ENCODE measurements around the gene ALDH7A1.

ALDH7A1 gene

GRCh38 chr5:126516852-126517251 lies 78.2 kb downstream of the ALDH7A1 start:
- H3K4me3 ChIP-seq (ENCODE audit: control insufficient read depth in 1 of 7, extremely low read depth in 1 of 7, insufficient read depth in 4 of 7, low read depth in 2 of 7, low read length in 6 of 7), result no peak overlapping the region
- no peaks in the 10 kb centered on the region for H3K9me3 ChIP-seq (ENCODE audit: control extremely low read depth in 1 of 5, control insufficient read depth in 4 of 5, insufficient read depth in 2 of 5, low read depth in 1 of 5, low read length in 4 of 5)
- no peaks in the 10 kb centered on the region for H3K27me3 ChIP-seq (replicated peaks in 2 of 5; ENCODE audit: control insufficient read depth in 4 of 5, insufficient read depth in 5 of 5, low read length in 4 of 5)
- POLR2A ChIA-PET, result interaction anchor here (0.6 kb wide), 1 partner anchor 14 kb away, joined by 3 read pairs; no protein-coding TSS in a partner anchor
- no peaks in the 10 kb centered on the region for H3K36me3 ChIP-seq (ENCODE audit: control insufficient read depth in 4 of 4, insufficient read depth in 4 of 4, low read length in 3 of 4)
- H3K4me1 ChIP-seq (ENCODE audit: control extremely low read depth in 1 of 4, control insufficient read depth in 4 of 4, insufficient read depth in 4 of 4, low read length in 3 of 4), result peaks cover 0 to 6% (median 0%) of the 10 kb centered on the region in 4 experiments
- CTCF ChIA-PET, result interaction anchor here (0.6 kb wide), 1 partner anchor 346 kb away, joined by 3 read pairs; no protein-coding TSS in a partner anchor
- no peak overlapping the region for H3K27ac ChIP-seq (ENCODE audit: insufficient read depth in 1 of 2, low read depth in 1 of 2, low read length in 2 of 2, poor library complexity in 1 of 2, severe bottlenecking in 2 of 2)
- no peak for DNase-seq

- DNase-seq, result no peak
- Histone ChIP-seq H3K36me3 (ENCODE audit: control insufficient read depth in 4 of 4, insufficient read depth in 4 of 4, low read length in 3 of 4) (no peaks in the 10 kb centered on the region), H3K27ac (ENCODE audit: insufficient read depth in 1 of 2, low read depth in 1 of 2, low read length in 2 of 2, poor library complexity in 1 of 2, severe bottlenecking in 2 of 2) (no peak overlapping the region), H3K27me3 (replicated peaks in 2 of 5; ENCODE audit: control insufficient read depth in 4 of 5, insufficient read depth in 5 of 5, low read length in 4 of 5) (no peaks in the 10 kb centered on the region), H3K4me1 (ENCODE audit: control extremely low read depth in 1 of 4, control insufficient read depth in 4 of 4, insufficient read depth in 4 of 4, low read length in 3 of 4) (peaks cover 0 to 6% (median 0%) of the 10 kb centered on the region in 4 experiments), H3K4me3 (ENCODE audit: control insufficient read depth in 1 of 7, extremely low read depth in 1 of 7, insufficient read depth in 4 of 7, low read depth in 2 of 7, low read length in 6 of 7) (no peak overlapping the region), H3K9me3 (ENCODE audit: control extremely low read depth in 1 of 5, control insufficient read depth in 4 of 5, insufficient read depth in 2 of 5, low read depth in 1 of 5, low read length in 4 of 5) (no peaks in the 10 kb centered on the region)
- ChIA-PET CTCF (no interaction called here), POLR2A (no interaction called here)
- WGBS (ENCODE audit: insufficient coverage), result no CpG with 5 or more reads among the region's 1 CpG
These were observed 78.9 kb downstream of the ALDH7A1 start for GRCh38 chr5:126516133-126516532.

- H3K9me3 ChIP-seq (ENCODE audit: control extremely low read depth in 1 of 5, control insufficient read depth in 4 of 5, insufficient read depth in 2 of 5, low read depth in 1 of 5, low read length in 4 of 5), result no peaks in the 10 kb centered on the region
- H3K4me3 ChIP-seq (ENCODE audit: control insufficient read depth in 1 of 7, extremely low read depth in 1 of 7, insufficient read depth in 4 of 7, low read depth in 2 of 7, low read length in 6 of 7), result no peak overlapping the region
- no peaks in the 10 kb centered on the region for H3K27me3 ChIP-seq (replicated peaks in 2 of 5; ENCODE audit: control insufficient read depth in 4 of 5, insufficient read depth in 5 of 5, low read length in 4 of 5)
- DNase-seq, result no peak
- ChIA-PET POLR2A (no interaction called here), CTCF (no interaction called here)
- peaks cover 0 to 6% (median 0%) of the 10 kb centered on the region in 4 experiments for H3K4me1 ChIP-seq (ENCODE audit: control extremely low read depth in 1 of 4, control insufficient read depth in 4 of 4, insufficient read depth in 4 of 4, low read length in 3 of 4)
- H3K27ac ChIP-seq (ENCODE audit: insufficient read depth in 1 of 2, low read depth in 1 of 2, low read length in 2 of 2, poor library complexity in 1 of 2, severe bottlenecking in 2 of 2), result no peak overlapping the region
- no peaks in the 10 kb centered on the region for H3K36me3 ChIP-seq (ENCODE audit: control insufficient read depth in 4 of 4, insufficient read depth in 4 of 4, low read length in 3 of 4)
These were observed 79.7 kb downstream of the ALDH7A1 start for GRCh38 chr5:126515337-126515736.

GRCh38 chr5:126514558-126515141 lies 80.4 kb downstream of the ALDH7A1 start:
- 92% methylated on average over 8 of the region's 9 CpGs for WGBS (ENCODE audit: insufficient coverage)
- peak in 1 of 3 donors; percentile 33 for DNase-seq
- H3K9me3 ChIP-seq (ENCODE audit: control extremely low read depth in 1 of 5, control insufficient read depth in 4 of 5, insufficient read depth in 2 of 5, low read depth in 1 of 5, low read length in 4 of 5), result no peaks in the 10 kb centered on the region
- no peaks in the 10 kb centered on the region for H3K4me1 ChIP-seq (ENCODE audit: control extremely low read depth in 1 of 4, control insufficient read depth in 4 of 4, insufficient read depth in 4 of 4, low read length in 3 of 4)
- no peaks in the 10 kb centered on the region for H3K36me3 ChIP-seq (ENCODE audit: control insufficient read depth in 4 of 4, insufficient read depth in 4 of 4, low read length in 3 of 4)
- no peak overlapping the region for H3K27ac ChIP-seq (ENCODE audit: insufficient read depth in 1 of 2, low read depth in 1 of 2, low read length in 2 of 2, poor library complexity in 1 of 2, severe bottlenecking in 2 of 2)
- H3K4me3 ChIP-seq (ENCODE audit: control insufficient read depth in 1 of 7, extremely low read depth in 1 of 7, insufficient read depth in 4 of 7, low read depth in 2 of 7, low read length in 6 of 7), result no peak overlapping the region
- POLR2A ChIA-PET, result no interaction called here
- CTCF ChIA-PET, result no interaction called here
- no peaks in the 10 kb centered on the region for H3K27me3 ChIP-seq (replicated peaks in 2 of 5; ENCODE audit: control insufficient read depth in 4 of 5, insufficient read depth in 5 of 5, low read length in 4 of 5)

- Histone ChIP-seq H3K36me3 (ENCODE audit: control insufficient read depth in 4 of 4, insufficient read depth in 4 of 4, low read length in 3 of 4) (no peaks in the 10 kb centered on the region), H3K4me3 (ENCODE audit: control insufficient read depth in 1 of 7, extremely low read depth in 1 of 7, insufficient read depth in 4 of 7, low read depth in 2 of 7, low read length in 6 of 7) (no peak overlapping the region), H3K4me1 (ENCODE audit: control extremely low read depth in 1 of 4, control insufficient read depth in 4 of 4, insufficient read depth in 4 of 4, low read length in 3 of 4) (peaks cover 0 to 2% (median 0%) of the 10 kb centered on the region in 4 experiments), H3K27me3 (replicated peaks in 2 of 5; ENCODE audit: control insufficient read depth in 4 of 5, insufficient read depth in 5 of 5, low read length in 4 of 5) (no peaks in the 10 kb centered on the region), H3K9me3 (ENCODE audit: control extremely low read depth in 1 of 5, control insufficient read depth in 4 of 5, insufficient read depth in 2 of 5, low read depth in 1 of 5, low read length in 4 of 5) (no peaks in the 10 kb centered on the region), H3K27ac (ENCODE audit: insufficient read depth in 1 of 2, low read depth in 1 of 2, low read length in 2 of 2, poor library complexity in 1 of 2, severe bottlenecking in 2 of 2) (peak overlapping the region in 1 of 2 experiments; percentile 22)
- whole genome bisulfite sequencing (ENCODE audit: insufficient coverage), result 98% methylated on average over 4 of the region's 4 CpGs
- CTCF ChIA-PET, result no interaction called here
- no peak for DNase-seq
- POLR2A ChIA-PET, result no interaction called here
These were observed 80.9 kb downstream of the ALDH7A1 start for GRCh38 chr5:126514131-126514557.

- Histone ChIP-seq H3K27me3 (replicated peaks in 2 of 5; ENCODE audit: control insufficient read depth in 4 of 5, insufficient read depth in 5 of 5, low read length in 4 of 5) (no peaks in the 10 kb centered on the region), H3K27ac (ENCODE audit: insufficient read depth in 1 of 2, low read depth in 1 of 2, low read length in 2 of 2, poor library complexity in 1 of 2, severe bottlenecking in 2 of 2) (peak overlapping the region in 1 of 2 experiments; percentile 22), H3K4me1 (ENCODE audit: control extremely low read depth in 1 of 4, control insufficient read depth in 4 of 4, insufficient read depth in 4 of 4, low read length in 3 of 4) (peaks cover 0 to 5% (median 1%) of the 10 kb centered on the region in 4 experiments), H3K4me3 (ENCODE audit: control insufficient read depth in 1 of 7, extremely low read depth in 1 of 7, insufficient read depth in 4 of 7, low read depth in 2 of 7, low read length in 6 of 7) (no peak overlapping the region), H3K9me3 (ENCODE audit: control extremely low read depth in 1 of 5, control insufficient read depth in 4 of 5, insufficient read depth in 2 of 5, low read depth in 1 of 5, low read length in 4 of 5) (no peaks in the 10 kb centered on the region), H3K36me3 (ENCODE audit: control insufficient read depth in 4 of 4, insufficient read depth in 4 of 4, low read length in 3 of 4) (no peaks in the 10 kb centered on the region)
- ChIA-PET CTCF (no interaction called here), POLR2A (no interaction called here)
- no peak for DNase-seq
- 95% methylated on average over 4 of the region's 4 CpGs for WGBS (ENCODE audit: insufficient coverage)
These were observed 81.3 kb downstream of the ALDH7A1 start for GRCh38 chr5:126513703-126514102.

- Histone ChIP-seq H3K4me3 (ENCODE audit: control insufficient read depth in 1 of 7, extremely low read depth in 1 of 7, insufficient read depth in 4 of 7, low read depth in 2 of 7, low read length in 6 of 7) (no peak overlapping the region), H3K27ac (ENCODE audit: insufficient read depth in 1 of 2, low read depth in 1 of 2, low read length in 2 of 2, poor library complexity in 1 of 2, severe bottlenecking in 2 of 2) (peak overlapping the region in 1 of 2 experiments; percentile 22), H3K9me3 (ENCODE audit: control extremely low read depth in 1 of 5, control insufficient read depth in 4 of 5, insufficient read depth in 2 of 5, low read depth in 1 of 5, low read length in 4 of 5) (no peaks in the 10 kb centered on the region), H3K36me3 (ENCODE audit: control insufficient read depth in 4 of 4, insufficient read depth in 4 of 4, low read length in 3 of 4) (no peaks in the 10 kb centered on the region), H3K4me1 (ENCODE audit: control extremely low read depth in 1 of 4, control insufficient read depth in 4 of 4, insufficient read depth in 4 of 4, low read length in 3 of 4) (peaks cover 0 to 7% (median 2%) of the 10 kb centered on the region in 4 experiments), H3K27me3 (replicated peaks in 2 of 5; ENCODE audit: control insufficient read depth in 4 of 5, insufficient read depth in 5 of 5, low read length in 4 of 5) (no peaks in the 10 kb centered on the region)
- ChIA-PET POLR2A (no interaction called here), CTCF (no interaction called here)
- WGBS (ENCODE audit: insufficient coverage), result 90% methylated on average over 1 of the region's 2 CpGs
- no peak for DNase-seq
These were observed 81.7 kb downstream of the ALDH7A1 start for GRCh38 chr5:126513302-126513701.

Data from common myeloid progenitor, CD34-positive (primary cell).